Lung microvascular endothelial cell (primary cell): ENCODE data around the gene PANK4. TPM values are rescaled to one million over a fixed set of nuclear protein-coding genes. Genes with fewer than 3 reads are reported as not detected.

Source experiments
- DNase-seq, 2 donors: peaks; one replicate each; pipeline versions ENCODE4 v3.0.0 to v3.0.0-alpha.2; 2010; ENCODE audit warnings: low read depth in 2 of 2
- total RNA-seq: library from RNA; depleted of rRNA; stranded (reverse); fragments of >200 nt; gene quantifications from 2 replicates; pipeline ENCODE4 v1.2.1, GENCODE V29; 2014

The PANK4 gene
- total RNA-seq, 1 donor from 2014 or later = 21.0 TPM

- DNase-seq = no peak
These were observed 13.5 kb downstream of the PANK4 start for GRCh38 chr1:2512862-2513421.

- DNase-seq = no peak
These were observed 15.8 kb downstream of the PANK4 start for GRCh38 chr1:2510366-2511155.

- no peak for DNase-seq
These were observed 16.8 kb downstream of the PANK4 start for GRCh38 chr1:2509589-2509988.

- no peak for DNase-seq
These were observed 17.6 kb downstream of the PANK4 start for GRCh38 chr1:2508751-2509150.

GRCh38 chr1:2508180-2508579, 18.2 kb downstream of the PANK4 start:
- no peak for DNase-seq

GRCh38 chr1:2507744-2508155, 18.6 kb downstream of the PANK4 start:
- no peak for DNase-seq

GRCh38 chr1:2506901-2507565, 19.4 kb downstream of the PANK4 start:
- no peak for DNase-seq

GRCh38 chr1:2506007-2506860, 20.2 kb downstream of the PANK4 start:
- no peak for DNase-seq

- no peak for DNase-seq
These were observed 20.9 kb downstream of the PANK4 start for GRCh38 chr1:2505461-2505994.

GRCh38 chr1:2504949-2505272, 21.5 kb downstream of the PANK4 start:
- DNase-seq = no peak

GRCh38 chr1:2504225-2504948, 22.0 kb downstream of the PANK4 start:
- no peak for DNase-seq

GRCh38 chr1:2503554-2504224, 22.7 kb downstream of the PANK4 start:
- DNase-seq = no peak

- DNase-seq = no peak
These were observed 23.5 kb downstream of the PANK4 start for GRCh38 chr1:2502661-2503553.

- no peak for DNase-seq
These were observed 24.2 kb downstream of the PANK4 start for GRCh38 chr1:2502210-2502609.

GRCh38 chr1:2501820-2502119, 24.6 kb downstream of the PANK4 start:
- no peak for DNase-seq

- DNase-seq = no peak
These were observed 25.2 kb downstream of the PANK4 start for GRCh38 chr1:2501041-2501819.

GRCh38 chr1:2499986-2500596, 26.3 kb downstream of the PANK4 start:
- no peak for DNase-seq

- DNase-seq = no peak
These were observed 27.1 kb downstream of the PANK4 start for GRCh38 chr1:2499260-2499659.
